H1 (cell line): ENCODE data around the gene ATP5ME. TPM values are rescaled to one million over a fixed set of nuclear protein-coding genes. Genes with fewer than 3 reads are reported as not detected.

Experiments
- ATF3 ChIP-seq: IDR thresholded peaks from 2 replicates; pipeline ENCODE4 v1.6.1; 2011; ENCODE audit warnings: low read depth, mild to moderate bottlenecking, low read length; ENCODE audit not compliant: insufficient read depth
- EGR1 ChIP-seq: IDR thresholded peaks from 2 replicates; pipeline ENCODE4 v1.6.1; 2011; ENCODE audit warnings: low read depth, low read length, borderline replicate concordance
- POU5F1 ChIP-seq: IDR thresholded peaks from 2 replicates; pipeline ENCODE4 v1.6.1; 2011; ENCODE audit warnings: low read depth, mild to moderate bottlenecking, low read length, moderate library complexity
- RNF2 ChIP-seq: fragments of 200-900, 300-1000 bp; sonication (generic); IDR thresholded peaks from 2 replicates; pipeline ENCODE4 v1.7.1; 2016; ENCODE audit warnings: borderline replicate concordance, low read depth, mild to moderate bottlenecking, antibody characterized with exemption, low read length; ENCODE audit not compliant: poor library complexity, severe bottlenecking; ENCODE audit errors: missing control alignments
- SIN3A ChIP-seq, 2 experiments: IDR thresholded peaks in 1 of 2; conservative IDR thresholded peaks in 1 of 2; 2 replicates each; pipeline ENCODE4 v1.6.1; 2011 to 2012; ENCODE audit warnings: low read length in 2 of 2, improper control_type of control experiment in 1 of 2, low read depth in 1 of 2, mild to moderate bottlenecking in 1 of 2
- polyA plus RNA-seq, 7 experiments: library from polyadenylated mRNA; depleted of rRNA in 3 of 7; stranded (reverse) in 5 of 7; unstranded in 2 of 7; fragments of >200 nt in 5 of 7; fragments of 200-250 nt in 2 of 7; gene quantifications; 1 replicate in 5 of 7; 2 replicates in 1 of 7; 4 replicates in 1 of 7; pipeline versions ENCODE4 v1.2.1 to v1.2.3, GENCODE V29; 2011 to 2013; ENCODE audit warnings: missing spikeins in 2 of 7, mixed read lengths in 2 of 7
- total RNA-seq: library from RNA; stranded (reverse); fragmentation: NEBNext Ultra II Directional; extraction: Animal tissue kit (Norgen Biotek cat#: 25700); gene quantifications from 2 replicates; pipeline ENCODE4 v1.2.1, GENCODE V29; 2021

ATP5ME gene
- total and polyA plus RNA-seq, 2 of the 8 experiments (the other 6 are each of a cell fraction or from before 2014, with no cell fraction given): 375 to 450 TPM

DNA sequence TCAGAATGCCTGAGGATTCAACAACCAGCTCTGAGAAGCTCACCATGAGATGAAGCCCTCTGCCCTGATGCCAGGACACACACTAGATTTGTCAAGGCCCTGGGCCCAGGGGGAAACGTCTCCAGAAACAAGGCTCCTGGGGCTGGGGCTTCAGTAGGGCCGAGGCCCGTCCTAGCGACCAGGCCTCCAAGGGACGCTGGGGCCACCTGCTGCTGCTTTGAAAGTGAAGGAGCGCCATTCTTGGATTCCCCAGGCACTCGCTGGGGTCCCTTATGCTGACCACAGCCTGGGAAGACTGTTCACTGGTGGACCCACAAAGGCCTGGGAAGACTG is 24.8 kb downstream of the ATP5ME start (continued):
- TF ChIP-seq ATF3: no peak
- no peak for TF ChIP-seq RNF2
- TF ChIP-seq EGR1: no peak
- no peak for TF ChIP-seq POU5F1
- no peak for TF ChIP-seq SIN3A (conservative IDR thresholded peaks at IDR 0.05 in 1 of 2, IDR thresholded peaks at IDR 0.05 in 1 of 2; ENCODE audit: low read depth in 1 of 2, low read length in 2 of 2)
